22Rv1 (cell line): ENCODE measurements around the gene CEP164.

Source experiments
- ZFX ChIP-seq: fragments of 450-650 bp; IDR thresholded peaks from 2 replicates; pipeline ENCODE4 v1.6.1; 2017; ENCODE audit warnings: antibody characterized with exemption, borderline replicate concordance
- TF ChIP-seq, protein P1 (sequence below): fragments of 450-650 bp; IDR thresholded peaks from 2 replicates; pipeline ENCODE4 v1.5.1; 2017; ENCODE audit warnings: mild to moderate bottlenecking

DNA sequence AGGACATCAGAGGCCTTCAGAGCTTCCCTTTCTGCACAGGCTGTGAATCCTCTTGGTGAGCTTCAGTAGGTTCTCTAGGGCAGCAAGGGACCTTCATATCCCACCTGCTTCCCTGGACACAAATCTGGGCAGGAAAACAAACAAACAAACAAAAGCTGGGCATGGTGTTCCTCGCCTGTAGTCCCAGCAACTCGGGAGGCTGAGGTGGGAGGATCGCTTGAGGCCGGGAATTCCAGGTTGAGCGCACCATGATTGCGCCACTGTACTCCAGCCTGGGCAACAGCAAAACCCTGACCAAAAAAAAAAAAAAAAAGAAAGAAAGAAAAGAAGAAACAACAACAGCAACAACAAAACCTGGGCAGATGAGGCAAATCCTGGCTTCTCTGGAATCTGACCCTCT lies 92.9 kb downstream of the CEP164 start:
- TF ChIP-seq, protein P1, sequence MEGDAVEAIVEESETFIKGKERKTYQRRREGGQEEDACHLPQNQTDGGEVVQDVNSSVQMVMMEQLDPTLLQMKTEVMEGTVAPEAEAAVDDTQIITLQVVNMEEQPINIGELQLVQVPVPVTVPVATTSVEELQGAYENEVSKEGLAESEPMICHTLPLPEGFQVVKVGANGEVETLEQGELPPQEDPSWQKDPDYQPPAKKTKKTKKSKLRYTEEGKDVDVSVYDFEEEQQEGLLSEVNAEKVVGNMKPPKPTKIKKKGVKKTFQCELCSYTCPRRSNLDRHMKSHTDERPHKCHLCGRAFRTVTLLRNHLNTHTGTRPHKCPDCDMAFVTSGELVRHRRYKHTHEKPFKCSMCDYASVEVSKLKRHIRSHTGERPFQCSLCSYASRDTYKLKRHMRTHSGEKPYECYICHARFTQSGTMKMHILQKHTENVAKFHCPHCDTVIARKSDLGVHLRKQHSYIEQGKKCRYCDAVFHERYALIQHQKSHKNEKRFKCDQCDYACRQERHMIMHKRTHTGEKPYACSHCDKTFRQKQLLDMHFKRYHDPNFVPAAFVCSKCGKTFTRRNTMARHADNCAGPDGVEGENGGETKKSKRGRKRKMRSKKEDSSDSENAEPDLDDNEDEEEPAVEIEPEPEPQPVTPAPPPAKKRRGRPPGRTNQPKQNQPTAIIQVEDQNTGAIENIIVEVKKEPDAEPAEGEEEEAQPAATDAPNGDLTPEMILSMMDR = no peak
- TF ChIP-seq ZFX = no peak
